HG03521 (cell line): Measurements from ENCODE around the gene IFNG-AS1.
A peak's percentile ranks its signal among the peaks of the same experiment; 100 is the strongest.

Source experiments
- ATAC-seq: cut with Tn5 transposase; IDR thresholded peaks from one replicate; pipeline ENCODE4 v1.9.1; 2021; ENCODE audit warnings: mild to moderate bottlenecking, moderate library complexity; ENCODE audit not compliant: unreplicated experiment

The IFNG-AS1 gene

GRCh38 chr12:67989184-67989920 lies at the start of gene IFNG-AS1:
Gene IFNG-AS1 (plus strand): TSS chr12:67989447.
- ATAC-seq = no peak

DNA sequence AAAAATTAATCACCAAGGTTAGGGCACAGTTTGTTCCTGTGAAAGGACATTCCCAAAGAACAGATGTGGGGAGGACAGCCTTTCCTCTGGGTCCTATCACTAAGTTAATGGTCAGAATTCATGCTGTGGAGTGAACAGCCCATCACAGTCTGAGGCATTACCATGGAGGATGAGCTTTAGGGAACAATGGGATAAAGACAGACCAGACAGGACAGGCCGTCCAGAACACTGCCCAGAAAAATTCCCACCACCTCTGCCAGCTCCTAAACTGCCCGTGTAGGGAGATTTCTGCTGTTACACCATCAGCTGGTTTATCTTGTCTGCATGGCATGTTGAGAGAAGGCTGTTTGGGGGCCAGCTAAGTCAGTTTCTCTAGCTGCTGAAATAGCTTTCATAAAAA lies 49.6 kb upstream of the IFNG-AS1 start:
- no peak for ATAC-seq

DNA sequence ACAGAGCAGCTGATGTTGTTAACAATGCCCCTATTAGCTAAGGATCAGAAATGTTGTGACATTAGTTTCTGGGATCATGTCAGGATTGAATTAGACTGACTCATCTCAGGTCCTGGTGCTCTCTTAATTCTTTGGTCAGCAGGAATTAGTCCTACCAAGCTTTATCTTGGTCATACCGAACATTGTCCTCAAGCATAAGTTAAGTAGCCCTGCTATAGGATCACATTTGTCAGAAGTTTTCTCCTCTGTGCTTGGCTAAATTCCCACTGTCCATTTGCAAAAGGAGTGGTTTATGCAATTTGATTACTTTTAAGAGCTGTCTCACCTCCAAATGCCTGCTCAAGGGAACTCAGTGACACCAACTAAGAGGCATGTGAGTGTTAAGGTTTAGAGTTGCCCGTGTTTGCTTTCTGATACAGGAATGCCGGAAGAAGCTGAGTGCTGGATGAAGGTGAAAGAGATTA lies 48.4 kb upstream of the IFNG-AS1 start:
- no peak for ATAC-seq

GRCh38 chr12:67942724-67943123 lies 46.5 kb upstream of the IFNG-AS1 start:
- ATAC-seq = no peak

- no peak for ATAC-seq
Observed at GRCh38 chr12:67943141-67943892, 45.9 kb upstream of the IFNG-AS1 start.

DNA sequence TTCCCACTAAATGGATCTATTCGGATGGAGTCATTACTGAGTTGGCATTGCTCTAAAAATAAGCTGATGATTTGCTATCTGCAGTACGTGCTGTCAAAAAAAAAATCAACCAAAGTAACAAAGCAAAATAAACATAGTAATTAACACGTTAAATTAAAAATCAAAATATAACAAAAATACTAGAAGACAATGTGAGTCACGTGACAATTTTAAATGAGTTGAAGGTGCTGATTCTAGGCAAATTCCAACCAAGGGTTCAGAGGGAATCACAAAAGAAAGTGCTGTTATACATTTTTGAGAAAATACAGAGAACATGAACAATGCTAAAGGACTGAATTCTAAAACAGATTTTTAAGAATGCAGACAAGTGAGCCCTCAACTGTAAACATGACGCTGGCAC lies 45.2 kb upstream of the IFNG-AS1 start:
- ATAC-seq = no peak

GRCh38 chr12:67952787-67953186 lies 36.5 kb upstream of the IFNG-AS1 start:
- ATAC-seq = no peak

- no peak for ATAC-seq
Observed at GRCh38 chr12:67957383-67957782, 31.9 kb upstream of the IFNG-AS1 start.

GRCh38 chr12:67958187-67958586 lies 31.1 kb upstream of the IFNG-AS1 start:
- no peak for ATAC-seq

DNA sequence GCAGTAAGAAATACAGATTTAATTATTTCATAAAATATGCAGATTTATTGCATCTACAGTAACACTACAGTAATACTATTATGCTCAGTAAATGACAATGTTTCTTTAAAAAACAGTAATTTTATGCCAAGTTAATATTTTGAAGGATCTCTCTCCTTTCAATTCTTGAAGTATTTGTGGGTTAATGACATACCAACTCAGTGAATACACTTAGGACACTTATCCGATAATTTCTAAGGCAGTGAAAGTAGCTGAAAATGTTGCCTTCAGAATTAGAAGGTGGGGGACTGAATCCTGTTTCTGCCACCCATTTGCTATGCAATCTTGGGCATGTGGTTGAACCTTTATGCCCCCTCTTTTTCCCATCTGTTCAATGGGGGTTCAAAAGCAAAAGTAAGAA lies 24.8 kb upstream of the IFNG-AS1 start:
- ATAC-seq = no peak

DNA sequence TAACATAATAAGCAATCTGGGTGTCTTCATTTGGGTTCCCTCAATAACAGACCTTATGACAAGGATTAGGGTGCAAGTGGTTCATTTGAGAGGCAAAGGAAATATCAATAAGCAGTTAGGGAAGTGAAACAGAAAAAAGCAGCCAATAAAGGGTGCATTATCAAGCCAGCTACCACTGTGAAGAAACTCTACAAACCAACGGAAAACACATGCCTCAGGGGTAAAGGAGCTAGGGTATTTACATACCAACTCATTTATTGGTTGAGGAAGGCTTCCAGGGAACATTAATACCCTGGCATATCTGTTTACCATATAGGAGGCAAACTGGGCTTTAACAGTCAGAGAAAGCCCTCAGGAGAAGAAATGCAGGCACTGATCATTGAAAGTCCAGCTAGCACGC lies 22.7 kb upstream of the IFNG-AS1 start:
- ATAC-seq = no peak

- ATAC-seq = no peak
Observed at GRCh38 chr12:67968321-67968720, 20.9 kb upstream of the IFNG-AS1 start.

GRCh38 chr12:67968725-67969124 lies 20.5 kb upstream of the IFNG-AS1 start:
- no peak for ATAC-seq

- no peak for ATAC-seq
Observed at GRCh38 chr12:67969134-67969802, 20.0 kb upstream of the IFNG-AS1 start.

DNA sequence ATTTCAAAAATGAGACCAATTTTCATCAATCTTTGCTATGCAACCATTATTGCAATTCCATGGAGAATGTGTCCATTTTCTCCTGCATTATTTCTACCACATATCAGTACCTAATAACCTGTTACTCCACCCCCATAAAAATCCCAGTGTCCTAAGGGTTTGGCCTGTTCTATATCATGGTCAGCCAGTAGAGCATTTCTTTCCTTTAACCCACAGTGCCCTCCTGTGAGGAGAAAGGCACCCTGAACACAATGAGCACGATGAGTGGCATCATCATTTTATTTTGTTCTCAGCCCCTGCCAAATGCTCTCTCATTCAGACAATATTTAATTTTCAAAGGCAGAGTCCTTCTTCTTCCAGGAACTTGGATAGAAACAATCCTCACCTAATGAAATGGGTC lies 11.6 kb upstream of the IFNG-AS1 start:
- no peak for ATAC-seq

DNA sequence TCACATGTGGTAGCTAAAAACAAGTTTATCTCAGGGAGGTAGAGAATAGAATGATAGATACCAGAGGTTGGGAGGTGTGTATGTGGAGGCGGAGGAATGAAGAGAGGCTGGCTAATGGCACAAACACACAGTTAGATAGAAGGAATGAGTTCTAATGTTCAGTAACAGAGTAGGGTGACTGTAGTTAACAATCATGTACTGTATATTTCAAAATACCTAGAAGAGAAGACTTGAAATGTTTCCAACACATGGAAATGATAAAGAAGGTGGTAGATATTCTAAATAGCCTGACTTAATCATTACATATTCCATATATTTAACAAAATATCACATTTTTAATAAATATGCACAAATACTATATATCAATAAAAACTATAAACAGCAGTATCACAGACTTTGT lies 8.9 kb upstream of the IFNG-AS1 start:
- ATAC-seq = no peak

- ATAC-seq = no peak
Observed at GRCh38 chr12:67981287-67982162, 7.7 kb upstream of the IFNG-AS1 start.

GRCh38 chr12:67982164-67982563 lies 7.1 kb upstream of the IFNG-AS1 start:
- no peak for ATAC-seq

DNA sequence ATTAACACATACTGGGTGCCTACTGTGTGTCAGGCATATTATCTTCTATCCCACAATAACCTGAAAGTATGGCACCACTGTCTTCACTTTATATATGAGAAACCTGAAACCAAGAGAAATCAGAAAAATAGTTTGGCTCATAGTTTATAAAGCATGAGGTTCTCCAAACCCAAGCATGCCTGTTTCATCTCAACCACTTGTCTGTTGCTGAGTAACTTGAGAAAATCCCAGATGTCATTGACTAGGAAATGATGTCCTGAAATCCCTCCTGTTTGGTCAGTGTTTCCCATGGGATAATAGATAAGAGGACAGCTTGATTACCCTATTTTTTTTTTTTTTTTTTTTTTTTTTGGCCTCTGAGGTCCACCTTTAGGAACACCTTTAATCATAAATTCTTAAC lies 2.6 kb upstream of the IFNG-AS1 start:
- no peak for ATAC-seq

- peak; percentile 76 for ATAC-seq
Observed at GRCh38 chr12:67988601-67989021, 636 bp upstream of the IFNG-AS1 start.

- ATAC-seq = peak; percentile 59
Observed at GRCh38 chr12:67991158-67991557, 1.9 kb downstream of the IFNG-AS1 start.
